Stimulated activated CD4-positive, alpha-beta T cell treated with anti-CD3 and anti-CD28 coated beads, Interleukin-1b, Interleukin-23, amount 100 ng/mL, for 48 hours (primary cell): ENCODE results near the gene CCDC33.

Source experiments
- DNase-seq: peaks from one replicate; pipeline ENCODE4 v3.0.0-alpha.2; 2020

Gene CCDC33

GRCh38 chr15:74259821-74260607 lies 23.9 kb downstream of the CCDC33 start:
- DNase-seq: no peak

DNA sequence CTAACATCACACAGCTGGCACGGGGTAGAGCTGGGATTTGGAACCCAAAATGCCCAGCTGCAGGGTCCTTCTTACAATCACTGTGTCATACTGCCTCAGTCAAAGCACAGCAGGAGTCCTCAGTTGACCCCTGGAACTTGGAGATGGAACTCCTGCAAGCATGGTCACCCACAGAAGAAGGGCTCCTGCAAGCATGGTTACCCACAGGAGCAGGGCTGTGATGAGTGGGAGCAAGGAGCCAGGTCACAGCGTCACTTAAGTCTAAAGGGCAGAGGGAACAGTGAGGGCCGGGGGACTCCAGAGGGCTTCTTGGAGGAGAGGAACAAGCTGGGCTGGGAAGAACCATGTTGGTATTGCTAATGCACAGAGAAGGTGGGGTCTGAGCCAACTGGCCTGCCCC lies 24.9 kb downstream of the CCDC33 start:
- no peak for DNase-seq

DNA sequence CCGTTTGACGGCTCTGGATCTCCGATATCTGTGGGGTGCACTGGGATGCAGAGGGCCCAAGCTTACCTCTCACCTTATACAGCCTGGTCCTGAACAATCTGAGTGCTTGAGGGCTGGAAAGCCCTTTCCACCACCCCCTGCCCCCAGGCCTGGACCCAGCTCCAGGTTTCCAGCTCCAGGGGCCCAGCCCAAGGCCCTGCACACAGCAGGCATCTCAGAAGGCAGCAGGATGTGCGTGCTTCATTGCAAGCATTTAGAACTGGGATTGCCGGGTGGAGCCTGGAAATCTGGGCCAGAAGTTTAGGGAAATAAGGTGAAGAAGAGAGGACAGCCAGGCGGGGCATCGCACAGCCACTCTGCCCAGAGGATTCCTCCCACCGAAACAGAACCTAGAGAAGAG lies 25.6 kb downstream of the CCDC33 start:
- DNase-seq: no peak

GRCh38 chr15:74262151-74262550 lies 26.0 kb downstream of the CCDC33 start:
- no peak for DNase-seq

GRCh38 chr15:74262625-74263024 lies 26.5 kb downstream of the CCDC33 start:
- DNase-seq: no peak

DNA sequence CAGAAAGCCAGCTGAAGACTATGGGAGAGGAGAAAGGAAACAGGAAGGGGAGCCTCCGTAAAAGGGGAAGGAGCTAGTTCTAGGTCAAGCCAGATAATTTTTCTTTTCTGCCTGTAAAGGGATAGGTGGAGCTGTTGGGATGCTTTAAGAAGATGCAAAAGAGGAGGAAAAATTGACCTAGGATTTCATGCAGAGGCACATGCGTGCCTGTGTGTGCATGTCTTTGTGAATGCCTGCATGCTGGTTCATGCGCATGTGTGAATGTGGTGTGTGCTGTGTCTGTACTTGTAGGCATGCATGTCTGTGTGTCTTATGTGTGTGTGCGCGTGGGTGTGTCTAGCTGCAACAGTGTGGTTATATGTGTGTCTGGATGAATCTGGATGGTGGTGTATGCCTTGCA lies 27.3 kb downstream of the CCDC33 start:
- DNase-seq: no peak

DNA sequence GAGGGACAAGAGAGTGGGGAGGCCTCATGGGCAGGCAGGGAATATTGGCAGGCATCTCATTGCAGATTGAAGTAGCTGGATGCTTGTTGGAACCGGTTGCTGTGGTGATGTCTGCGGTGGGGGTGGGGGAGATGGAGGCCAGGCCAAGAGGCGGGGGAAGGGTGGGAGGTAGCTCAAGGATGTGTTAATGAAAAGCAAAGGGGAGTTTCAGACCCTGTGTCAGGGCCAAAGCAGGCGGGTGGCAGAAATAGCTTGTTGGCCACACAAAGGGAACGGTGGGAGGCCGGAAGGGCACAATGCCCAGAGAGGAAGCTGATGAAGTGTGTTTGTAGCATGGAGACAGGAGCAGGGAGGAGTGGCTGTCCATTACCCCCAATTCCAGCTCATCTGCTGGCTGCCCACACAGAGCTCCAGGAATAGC lies 28.0 kb downstream of the CCDC33 start:
- no peak for DNase-seq

- no peak for DNase-seq
Observed at GRCh38 chr15:74265046-74265639, 29.0 kb downstream of the CCDC33 start.

DNA sequence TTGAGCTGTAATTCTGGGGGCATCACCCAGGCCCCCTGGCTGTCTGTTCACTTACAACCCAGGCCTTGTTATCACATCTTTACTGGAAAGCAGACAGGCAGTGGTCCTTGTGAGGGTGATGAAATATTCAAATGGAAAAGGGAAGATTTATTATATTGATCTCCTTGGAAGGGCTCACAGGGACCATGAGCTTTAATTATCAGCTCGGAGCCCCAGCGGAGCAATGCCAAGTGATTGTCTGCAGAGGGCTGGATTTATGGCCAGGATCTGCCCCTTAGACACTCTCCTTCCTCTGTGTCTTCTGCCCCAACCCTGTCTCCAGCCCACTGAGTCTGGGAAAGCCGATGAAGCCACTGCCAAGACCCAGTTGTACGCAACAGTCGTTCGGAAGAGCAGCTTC lies 31.9 kb downstream of the CCDC33 start:
- no peak for DNase-seq

DNA sequence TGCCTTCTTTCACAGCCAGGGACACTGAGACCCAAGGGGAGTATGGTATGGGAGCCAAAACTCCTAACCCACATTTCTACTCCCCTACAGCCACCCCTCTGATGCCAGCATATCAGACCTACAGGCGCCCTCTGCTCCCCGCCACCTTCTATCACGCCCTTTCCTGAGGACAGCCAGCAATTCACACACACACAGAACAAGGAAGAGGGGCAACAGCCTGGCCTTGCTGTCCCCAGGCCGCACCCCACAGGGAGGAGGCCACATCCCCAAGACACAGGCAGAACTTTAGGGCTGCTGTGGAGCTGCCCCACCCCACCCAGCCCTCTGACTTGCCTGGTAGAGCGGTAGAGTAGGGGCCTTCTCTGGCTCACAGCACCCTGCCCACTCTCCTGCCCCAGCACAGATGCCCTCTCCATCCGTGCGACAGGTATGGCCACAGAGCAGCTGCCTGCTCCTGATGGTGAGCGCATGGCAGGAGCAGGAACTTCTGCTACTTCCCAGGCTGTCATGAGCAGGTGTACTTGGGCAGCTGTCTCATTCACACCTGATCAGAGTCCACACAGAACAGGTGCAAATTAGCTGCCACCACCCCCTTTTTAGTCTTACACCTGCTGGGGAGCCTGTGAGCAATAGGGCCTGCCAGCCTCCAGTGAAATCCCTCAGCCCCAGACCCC lies 33.4 kb downstream of the CCDC33 start:
- no peak for DNase-seq

DNA sequence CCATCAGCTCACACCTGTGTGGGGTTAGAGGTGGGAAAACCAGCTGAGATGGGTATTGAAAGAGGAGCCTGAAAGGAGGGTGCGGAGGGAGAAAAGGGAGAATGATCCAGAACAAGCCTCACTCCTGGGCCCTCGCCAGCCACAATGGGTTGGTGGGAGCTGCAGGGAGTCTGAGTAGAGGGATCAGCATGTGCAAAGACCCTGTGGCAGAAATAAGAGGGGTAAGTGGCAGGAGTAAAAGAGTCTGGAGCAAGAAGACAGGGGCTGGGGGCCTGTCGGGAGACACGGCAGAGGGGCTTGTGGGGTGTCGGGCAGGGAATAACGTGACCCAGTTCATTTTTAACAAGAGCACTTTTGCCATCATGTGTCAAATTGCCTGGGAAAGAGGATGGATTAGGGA lies 34.0 kb downstream of the CCDC33 start:
- DNase-seq: no peak

DNA sequence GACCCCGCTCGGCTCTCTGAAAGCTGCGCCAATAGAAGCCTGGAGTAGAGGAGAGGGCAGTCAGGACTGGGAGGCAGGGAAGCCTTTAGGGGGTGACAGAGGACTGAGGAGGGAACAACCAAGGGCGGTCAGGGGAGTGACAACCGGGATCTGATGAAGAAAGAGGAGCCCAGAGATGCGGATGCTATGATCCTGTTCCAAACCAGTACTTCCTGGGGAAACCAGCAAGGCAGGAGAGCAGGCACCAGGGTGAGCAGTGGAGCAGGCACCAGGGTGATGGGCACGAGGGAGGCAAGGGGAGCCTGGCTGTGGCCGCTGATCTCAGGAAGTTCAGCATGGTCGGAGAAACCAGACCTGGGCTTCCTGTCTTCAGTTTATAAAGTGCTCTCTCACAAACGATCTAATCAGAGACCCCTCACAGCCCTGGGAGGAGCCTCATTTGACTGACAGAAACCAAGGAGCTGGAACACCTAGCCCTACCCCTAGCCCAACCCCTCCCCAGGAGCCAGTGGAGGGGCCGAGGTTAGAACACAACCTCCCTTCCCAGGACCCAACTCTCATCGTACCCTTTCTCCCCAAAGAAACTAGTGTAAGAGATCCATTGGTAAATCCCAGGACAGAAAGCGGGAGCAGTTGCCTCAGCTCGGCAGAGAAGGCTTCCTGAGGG lies 34.9 kb downstream of the CCDC33 start:
- DNase-seq: no peak

DNA sequence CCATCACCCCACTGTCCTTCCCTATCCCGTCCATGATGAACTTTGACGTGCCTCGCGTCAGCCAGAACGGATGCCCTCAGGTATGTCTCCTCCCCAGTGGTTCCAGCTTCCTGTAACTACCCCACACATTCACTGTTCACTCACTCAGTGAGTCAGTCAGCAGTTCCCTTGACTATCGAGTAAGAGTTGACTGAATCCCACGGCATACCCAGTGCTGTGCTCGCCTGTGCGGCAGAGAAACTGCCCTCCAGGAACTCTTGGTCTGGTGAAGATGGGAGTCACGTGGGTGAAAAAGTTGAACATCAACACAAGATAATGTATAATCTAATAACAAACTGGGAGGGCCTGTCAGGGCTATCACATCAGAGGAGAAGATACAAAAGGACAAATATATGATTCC lies 36.7 kb downstream of the CCDC33 start:
- no peak for DNase-seq

- DNase-seq: no peak
Observed at GRCh38 chr15:74274470-74275038, 38.4 kb downstream of the CCDC33 start.

- DNase-seq: no peak
Observed at GRCh38 chr15:74275957-74276356, 39.8 kb downstream of the CCDC33 start.

GRCh38 chr15:74276560-74276959 lies 40.4 kb downstream of the CCDC33 start:
- no peak for DNase-seq

DNA sequence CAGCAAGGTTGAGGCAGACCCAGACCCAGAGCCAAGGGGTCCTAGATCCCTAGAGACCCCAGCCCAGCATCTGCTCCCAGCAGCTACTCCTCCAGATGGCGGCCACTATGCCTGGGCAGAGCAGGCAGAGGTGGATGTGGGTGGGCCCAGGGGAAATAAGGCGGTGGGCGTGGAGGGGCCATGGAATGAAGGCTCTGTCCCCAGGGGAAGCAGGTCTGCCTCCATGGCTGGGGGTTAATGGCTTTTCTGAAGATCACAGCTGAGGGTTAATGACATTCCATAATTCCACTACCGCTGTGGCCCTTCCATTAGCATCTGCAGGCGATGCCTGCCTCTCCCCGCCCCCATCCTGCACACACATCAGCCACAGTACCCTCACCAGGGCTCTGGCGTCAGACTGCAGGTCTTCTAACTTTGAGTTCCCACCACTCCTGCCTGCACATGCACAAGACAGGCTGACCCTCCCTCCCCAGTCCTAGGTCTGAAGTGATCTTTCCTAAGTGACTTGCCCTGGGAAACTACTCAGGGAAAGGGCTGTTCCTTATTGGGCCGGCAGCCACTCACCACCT lies 41.2 kb downstream of the CCDC33 start:
- DNase-seq: no peak

- no peak for DNase-seq
Observed at GRCh38 chr15:74278207-74278606, 42.1 kb downstream of the CCDC33 start.

GRCh38 chr15:74281147-74282133 lies 45.3 kb downstream of the CCDC33 start:
- no peak for DNase-seq

GRCh38 chr15:74283368-74283767 lies 47.2 kb downstream of the CCDC33 start:
- no peak for DNase-seq

DNA sequence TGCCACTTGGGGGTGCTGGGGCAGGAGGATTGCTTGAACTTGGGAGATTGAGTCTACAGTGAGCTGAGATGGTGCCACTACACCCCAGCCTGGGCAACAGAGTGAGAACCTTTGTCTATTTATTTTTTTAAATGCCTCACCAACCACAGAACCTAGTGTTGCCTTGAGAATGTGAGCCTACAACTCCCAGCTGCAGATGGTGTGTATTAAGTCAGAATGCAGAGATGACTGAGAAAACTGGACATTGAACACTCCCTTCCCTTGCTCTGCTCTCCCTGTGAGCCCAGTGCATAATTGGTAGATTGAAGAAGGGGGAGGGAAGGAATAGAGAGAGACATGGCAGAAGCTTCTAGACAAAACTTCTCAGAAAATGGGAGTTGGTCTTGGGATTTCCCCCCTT lies 53.5 kb downstream of the CCDC33 start:
- no peak for DNase-seq

DNA sequence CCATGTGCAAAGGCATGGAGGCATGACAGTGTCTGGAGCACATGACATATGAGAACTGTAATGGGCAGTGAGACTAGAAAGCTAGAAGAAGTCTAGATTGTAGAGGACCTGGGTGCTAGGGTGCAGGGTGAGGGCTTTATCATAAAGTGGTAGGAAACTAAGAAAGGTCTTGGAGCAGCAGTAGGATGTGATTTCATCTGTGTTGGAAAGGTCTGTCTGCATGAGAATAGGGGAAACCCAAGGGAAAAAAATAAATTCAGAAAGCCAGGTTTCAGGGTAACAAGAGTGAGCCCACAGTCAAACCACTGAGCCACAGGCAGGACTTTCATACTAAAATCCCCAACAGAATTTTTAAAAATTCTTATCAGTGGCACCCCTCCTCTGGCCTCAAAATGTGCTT lies 54.5 kb downstream of the CCDC33 start:
- no peak for DNase-seq
